AG09309 (cell line): ENCODE measurements around the gene CRHR2.

Experiments
- DNase-seq: peaks from one replicate; pipeline ENCODE4 v3.0.0-alpha.2; 2010; ENCODE audit warnings: low read depth
- H3K4me3 ChIP-seq: 2 replicates; pipeline ENCODE4 v1.5.1; 2011; ENCODE audit warnings: mild to moderate bottlenecking, low read depth, low read length, moderate library complexity; ENCODE audit not compliant: control insufficient read depth
- CTCF ChIP-seq: IDR thresholded peaks from 2 replicates; pipeline ENCODE4 v1.5.1; 2011; ENCODE audit warnings: mild to moderate bottlenecking, low read depth, low read length, inconsistent platforms; ENCODE audit not compliant: insufficient read depth, control insufficient read depth; ENCODE audit errors: missing control alignments

The CRHR2 gene

GRCh38 chr7:30694218-30694745 is 12.0 kb upstream of the CRHR2 start:
- no peak for TF ChIP-seq CTCF
- no peak overlapping the region for H3K4me3 ChIP-seq
- DNase-seq, result no peak

- H3K4me3 ChIP-seq, result no peak overlapping the region
- no peak for TF ChIP-seq CTCF
- DNase-seq, result no peak
Measured at GRCh38 chr7:30692882-30693281, 10.6 kb upstream of the CRHR2 start.

GRCh38 chr7:30692438-30692837 is 10.2 kb upstream of the CRHR2 start:
- no peak overlapping the region for H3K4me3 ChIP-seq
- no peak for TF ChIP-seq CTCF
- DNase-seq, result no peak

- no peak for TF ChIP-seq CTCF
- no peak for DNase-seq
- H3K4me3 ChIP-seq, result no peak overlapping the region
Measured at GRCh38 chr7:30690011-30690410, 7.8 kb upstream of the CRHR2 start.

GRCh38 chr7:30688718-30689221 is 6.5 kb upstream of the CRHR2 start:
- no peak for DNase-seq
- TF ChIP-seq CTCF, result no peak

GRCh38 chr7:30687604-30688003 is 5.3 kb upstream of the CRHR2 start:
- no peak for TF ChIP-seq CTCF
- DNase-seq, result no peak
- H3K4me3 ChIP-seq, result no peak overlapping the region

More at GRCh38 chr7:30688718-30689221, 6.5 kb upstream of the CRHR2 start:
- H3K4me3 ChIP-seq, result no peak overlapping the region

- H3K4me3 ChIP-seq, result no peak overlapping the region
- TF ChIP-seq CTCF, result no peak
- DNase-seq, result no peak
Measured at GRCh38 chr7:30684351-30684750, 2.1 kb upstream of the CRHR2 start.
